ENCODE measurements around the gene CXorf49.
A peak's percentile ranks its signal among the peaks of the same experiment; 100 is the strongest.
"Not testable (repeated sequence)": the region's sequence is repeated elsewhere in the genome, so short reads cannot be mapped to it uniquely, and the experiment has no call there.

The CXorf49 gene

DNA sequence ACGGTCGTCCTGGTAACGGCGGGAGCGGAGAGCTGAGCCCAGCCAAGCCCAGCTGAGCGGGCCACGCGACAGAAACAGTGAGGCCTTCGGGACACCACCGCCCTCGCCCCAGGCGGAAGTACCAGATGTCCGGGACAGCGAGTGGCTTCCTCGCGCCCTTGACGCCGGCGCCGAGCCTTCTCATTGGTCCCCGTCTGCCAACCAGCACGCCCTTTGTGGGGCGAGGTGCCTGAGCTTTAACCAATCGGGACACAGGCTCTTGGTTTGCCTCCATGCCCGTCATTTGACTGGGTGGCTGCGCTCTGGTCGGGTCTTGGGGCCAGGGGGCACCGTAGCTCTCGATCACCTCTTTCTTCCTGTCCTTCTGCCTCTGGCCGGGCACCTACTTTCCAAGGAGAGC lies at the start of gene CXorf49:
CXorf49 (minus strand) TSS at position 101 of the 400 bp plus-strand sequence. CDS start 134 bp downstream, outside the sequence.
- intact Hi-C loops (cut with DNase I); DNase-seq: not testable (repeated sequence)

DNA sequence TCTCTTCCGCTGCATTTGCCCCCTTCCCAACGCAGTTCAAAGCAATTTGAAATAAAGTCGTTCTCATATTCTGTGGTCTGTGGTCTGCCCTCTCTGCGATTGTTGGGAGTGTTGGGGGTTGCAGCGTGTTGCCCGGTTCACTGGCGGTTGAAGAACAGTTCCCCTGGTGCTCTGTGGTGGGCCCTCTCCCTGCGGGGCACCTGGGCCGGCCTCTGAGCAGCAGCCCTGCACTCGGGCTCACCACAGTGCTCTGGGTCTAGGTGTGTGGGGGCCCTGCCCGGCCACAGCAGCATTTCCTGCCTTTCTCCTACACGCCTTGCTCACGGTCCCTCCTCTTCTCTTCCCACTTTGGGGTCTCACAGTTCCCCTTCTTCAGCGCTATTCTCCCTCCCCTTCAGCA lies 49.0 kb upstream of the CXorf49 start:
- DNase-seq; intact Hi-C loops (cut with DNase I): not testable (repeated sequence)

DNA sequence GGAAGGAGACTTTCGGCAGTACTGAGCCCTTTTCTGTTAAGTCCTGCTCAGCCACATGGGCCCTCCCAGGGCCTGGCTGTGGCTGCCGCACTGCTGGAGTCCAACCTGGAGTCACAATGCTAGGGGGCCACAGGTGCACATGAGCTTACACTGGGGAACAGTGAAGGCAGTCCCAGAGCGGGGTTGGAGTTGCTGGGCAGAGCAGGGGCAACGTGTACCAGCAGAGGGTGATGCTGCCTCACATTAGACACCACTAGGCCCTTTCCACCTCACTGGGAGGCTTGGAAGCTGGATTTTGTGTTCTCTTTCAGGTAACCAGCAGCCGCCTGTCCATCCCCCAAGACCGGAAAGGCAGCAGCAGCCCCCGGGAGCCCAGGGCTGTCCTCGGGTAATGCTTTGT lies 47.5 kb upstream of the CXorf49 start:
- intact Hi-C loops (cut with DNase I); DNase-seq: not testable (repeated sequence)

DNA sequence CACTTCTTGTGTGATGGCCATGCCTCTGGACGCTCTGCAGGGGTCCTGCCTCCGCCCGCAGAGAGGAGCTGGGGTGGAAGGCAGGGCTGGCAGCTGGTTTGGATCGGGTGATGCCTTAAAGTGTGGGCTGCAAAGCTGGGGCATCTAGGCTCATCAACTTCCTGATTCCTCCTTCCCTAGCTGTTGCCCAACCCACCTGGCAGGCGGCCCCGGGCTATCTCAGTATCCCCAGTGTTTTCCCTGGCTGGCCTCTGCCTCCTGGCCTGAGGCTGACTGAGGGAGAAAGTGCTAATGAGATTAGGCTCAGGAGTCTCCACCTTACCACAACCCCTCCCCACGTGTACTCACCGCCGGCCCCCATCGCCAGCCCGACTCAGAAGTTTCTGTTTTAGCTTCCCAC lies 46.7 kb upstream of the CXorf49 start:
- intact Hi-C loops (cut with DNase I); DNase-seq: not testable (repeated sequence)

DNA sequence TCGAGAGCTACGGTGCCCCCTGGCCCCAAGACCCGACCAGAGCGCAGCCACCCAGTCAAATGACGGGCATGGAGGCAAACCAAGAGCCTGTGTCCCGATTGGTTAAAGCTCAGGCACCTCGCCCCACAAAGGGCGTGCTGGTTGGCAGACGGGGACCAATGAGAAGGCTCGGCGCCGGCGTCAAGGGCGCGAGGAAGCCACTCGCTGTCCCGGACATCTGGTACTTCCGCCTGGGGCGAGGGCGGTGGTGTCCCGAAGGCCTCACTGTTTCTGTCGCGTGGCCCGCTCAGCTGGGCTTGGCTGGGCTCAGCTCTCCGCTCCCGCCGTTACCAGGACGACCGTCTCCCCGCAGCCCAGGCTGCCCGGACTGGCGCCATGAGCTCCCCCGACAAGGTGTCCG lies 45.0 kb upstream of the CXorf49 start, which contains the start of gene CXorf49B:
CXorf49B (plus strand) TSS at position 301 of the 400 bp plus-strand sequence; CDS start at position 376, 75 bp downstream.
- DNase-seq; intact Hi-C loops (cut with DNase I): not testable (repeated sequence)

DNA sequence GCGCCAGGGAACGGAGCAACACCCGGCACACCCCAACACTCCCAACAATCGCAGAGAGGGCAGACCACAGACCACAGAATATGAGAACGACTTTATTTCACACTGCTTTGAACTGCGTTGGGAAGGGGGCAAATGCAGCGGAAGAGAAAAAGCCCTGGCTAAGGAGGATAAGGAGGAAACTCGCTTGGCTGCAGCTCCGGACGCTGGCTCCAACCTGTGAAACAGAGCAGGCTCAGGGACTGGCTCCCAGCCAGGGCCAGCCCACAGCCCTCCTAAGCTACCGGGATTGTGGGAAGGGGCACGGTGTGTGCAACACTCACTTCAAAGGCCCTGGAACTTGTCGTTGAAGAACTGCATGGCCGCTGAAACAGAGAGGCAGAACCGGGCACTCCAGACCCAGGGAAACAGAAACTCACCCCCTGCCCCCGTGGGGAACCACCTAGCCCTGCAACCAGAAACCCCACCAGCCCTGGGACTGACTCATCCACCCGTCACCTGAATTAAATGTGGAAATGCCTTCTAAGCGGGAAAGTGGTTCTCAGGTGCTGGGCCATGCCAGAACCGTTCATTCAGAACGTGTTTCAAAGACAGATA lies 42.7 kb upstream of the CXorf49 start:
- intact Hi-C loops (cut with DNase I): not testable (repeated sequence)

DNA sequence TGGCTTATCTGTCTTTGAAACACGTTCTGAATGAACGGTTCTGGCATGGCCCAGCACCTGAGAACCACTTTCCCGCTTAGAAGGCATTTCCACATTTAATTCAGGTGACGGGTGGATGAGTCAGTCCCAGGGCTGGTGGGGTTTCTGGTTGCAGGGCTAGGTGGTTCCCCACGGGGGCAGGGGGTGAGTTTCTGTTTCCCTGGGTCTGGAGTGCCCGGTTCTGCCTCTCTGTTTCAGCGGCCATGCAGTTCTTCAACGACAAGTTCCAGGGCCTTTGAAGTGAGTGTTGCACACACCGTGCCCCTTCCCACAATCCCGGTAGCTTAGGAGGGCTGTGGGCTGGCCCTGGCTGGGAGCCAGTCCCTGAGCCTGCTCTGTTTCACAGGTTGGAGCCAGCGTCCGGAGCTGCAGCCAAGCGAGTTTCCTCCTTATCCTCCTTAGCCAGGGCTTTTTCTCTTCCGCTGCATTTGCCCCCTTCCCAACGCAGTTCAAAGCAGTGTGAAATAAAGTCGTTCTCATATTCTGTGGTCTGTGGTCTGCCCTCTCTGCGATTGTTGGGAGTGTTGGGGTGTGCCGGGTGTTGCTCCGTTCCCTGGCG lies 2.3 kb upstream of the CXorf49 start:
- intact Hi-C loops (cut with DNase I): not testable (repeated sequence)

More for the DNA sequence above, 42.7 kb upstream of the CXorf49 start:
- DNase-seq: not testable (repeated sequence)

DNA sequence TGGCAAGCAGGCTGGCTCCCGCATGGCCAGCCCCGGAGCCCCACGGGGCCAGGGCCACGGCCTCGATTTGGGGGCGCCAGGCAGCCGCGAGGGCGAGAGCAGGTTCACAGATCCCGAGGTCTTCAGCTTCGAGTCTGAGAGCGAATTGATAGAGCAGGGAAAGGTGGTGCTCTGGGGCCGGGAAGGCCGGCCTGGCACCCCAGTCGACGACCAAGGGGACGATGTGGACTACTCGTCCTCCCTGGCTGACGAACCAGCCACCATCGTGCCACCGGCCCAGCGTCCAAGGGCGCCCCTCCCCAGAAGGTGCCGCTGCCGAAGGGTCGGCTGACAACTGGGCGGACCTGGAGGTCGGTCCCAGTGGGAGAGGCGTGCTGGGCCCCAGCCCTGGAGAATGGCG lies 1.1 kb upstream of the CXorf49 start:
- intact Hi-C loops (cut with DNase I): not testable (repeated sequence)
- DNase-seq: peak in 9 of 42 donors; percentile 0 to 19 (median 3)

More for the DNA sequence above, 2.3 kb upstream of the CXorf49 start:
- DNase-seq: not testable (repeated sequence)

DNA sequence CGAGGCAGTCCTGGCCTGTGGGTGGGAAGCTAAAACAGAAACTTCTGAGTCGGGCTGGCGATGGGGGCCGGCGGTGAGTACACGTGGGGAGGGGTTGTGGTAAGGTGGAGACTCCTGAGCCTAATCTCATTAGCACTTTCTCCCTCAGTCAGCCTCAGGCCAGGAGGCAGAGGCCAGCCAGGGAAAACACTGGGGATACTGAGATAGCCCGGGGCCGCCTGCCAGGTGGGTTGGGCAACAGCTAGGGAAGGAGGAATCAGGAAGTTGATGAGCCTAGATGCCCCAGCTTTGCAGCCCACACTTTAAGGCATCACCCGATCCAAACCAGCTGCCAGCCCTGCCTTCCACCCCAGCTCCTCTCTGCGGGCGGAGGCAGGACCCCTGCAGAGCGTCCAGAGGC lies 1.8 kb downstream of the CXorf49 start:
- intact Hi-C loops (cut with DNase I); DNase-seq: not testable (repeated sequence)

DNA sequence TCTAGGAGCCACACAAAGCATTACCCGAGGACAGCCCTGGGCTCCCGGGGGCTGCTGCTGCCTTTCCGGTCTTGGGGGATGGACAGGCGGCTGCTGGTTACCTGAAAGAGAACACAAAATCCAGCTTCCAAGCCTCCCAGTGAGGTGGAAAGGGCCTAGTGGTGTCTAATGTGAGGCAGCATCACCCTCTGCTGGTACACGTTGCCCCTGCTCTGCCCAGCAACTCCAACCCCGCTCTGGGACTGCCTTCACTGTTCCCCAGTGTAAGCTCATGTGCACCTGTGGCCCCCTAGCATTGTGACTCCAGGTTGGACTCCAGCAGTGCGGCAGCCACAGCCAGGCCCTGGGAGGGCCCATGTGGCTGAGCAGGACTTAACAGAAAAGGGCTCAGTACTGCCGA lies 2.5 kb downstream of the CXorf49 start:
- DNase-seq; intact Hi-C loops (cut with DNase I): not testable (repeated sequence)

DNA sequence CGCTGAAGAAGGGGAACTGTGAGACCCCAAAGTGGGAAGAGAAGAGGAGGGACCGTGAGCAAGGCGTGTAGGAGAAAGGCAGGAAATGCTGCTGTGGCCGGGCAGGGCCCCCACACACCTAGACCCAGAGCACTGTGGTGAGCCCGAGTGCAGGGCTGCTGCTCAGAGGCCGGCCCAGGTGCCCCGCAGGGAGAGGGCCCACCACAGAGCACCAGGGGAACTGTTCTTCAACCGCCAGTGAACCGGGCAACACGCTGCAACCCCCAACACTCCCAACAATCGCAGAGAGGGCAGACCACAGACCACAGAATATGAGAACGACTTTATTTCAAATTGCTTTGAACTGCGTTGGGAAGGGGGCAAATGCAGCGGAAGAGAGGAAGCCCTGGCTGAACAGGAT lies 4.0 kb downstream of the CXorf49 start:
- intact Hi-C loops (cut with DNase I); DNase-seq: not testable (repeated sequence)

DNA sequence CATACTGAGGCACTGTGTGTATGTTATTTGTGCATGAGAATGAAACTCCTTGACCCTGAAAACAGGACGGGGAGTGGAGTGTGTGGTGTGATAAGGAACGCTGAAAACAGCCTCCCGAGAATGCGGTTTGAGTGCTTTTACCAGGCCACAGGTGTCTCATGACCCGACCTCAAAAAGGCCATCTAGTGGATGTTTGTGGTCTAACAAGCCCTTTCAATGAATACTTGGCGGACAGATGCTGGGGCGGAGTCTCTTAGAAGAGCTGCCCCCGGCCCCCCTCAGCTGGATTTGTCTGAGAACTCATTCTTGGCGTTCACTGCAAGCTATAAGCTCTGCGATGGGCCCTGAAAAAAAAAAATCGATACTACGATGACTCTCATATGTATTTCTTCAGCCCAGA lies 15.2 kb downstream of the CXorf49 start:
- DNase-seq; intact Hi-C loops (cut with DNase I): not testable (repeated sequence)

DNA sequence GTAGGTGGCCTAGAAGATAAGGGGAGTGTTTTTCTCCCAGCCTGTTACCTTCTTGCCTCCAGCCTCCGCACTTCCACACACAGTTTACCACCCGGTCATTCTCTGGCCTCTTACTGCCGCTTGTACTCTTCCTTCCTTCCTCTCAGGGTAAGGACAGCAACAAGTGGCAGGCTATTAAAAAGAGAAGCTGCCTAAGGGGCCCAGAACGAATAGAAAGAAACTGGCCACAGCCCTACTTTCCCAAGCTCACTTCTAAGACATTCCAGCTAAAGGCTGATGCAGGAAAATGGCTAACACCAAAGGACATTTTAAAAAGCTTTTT lies 19.1 kb downstream of the CXorf49 start:
- intact Hi-C loops (cut with DNase I); DNase-seq: not testable (repeated sequence)

DNA sequence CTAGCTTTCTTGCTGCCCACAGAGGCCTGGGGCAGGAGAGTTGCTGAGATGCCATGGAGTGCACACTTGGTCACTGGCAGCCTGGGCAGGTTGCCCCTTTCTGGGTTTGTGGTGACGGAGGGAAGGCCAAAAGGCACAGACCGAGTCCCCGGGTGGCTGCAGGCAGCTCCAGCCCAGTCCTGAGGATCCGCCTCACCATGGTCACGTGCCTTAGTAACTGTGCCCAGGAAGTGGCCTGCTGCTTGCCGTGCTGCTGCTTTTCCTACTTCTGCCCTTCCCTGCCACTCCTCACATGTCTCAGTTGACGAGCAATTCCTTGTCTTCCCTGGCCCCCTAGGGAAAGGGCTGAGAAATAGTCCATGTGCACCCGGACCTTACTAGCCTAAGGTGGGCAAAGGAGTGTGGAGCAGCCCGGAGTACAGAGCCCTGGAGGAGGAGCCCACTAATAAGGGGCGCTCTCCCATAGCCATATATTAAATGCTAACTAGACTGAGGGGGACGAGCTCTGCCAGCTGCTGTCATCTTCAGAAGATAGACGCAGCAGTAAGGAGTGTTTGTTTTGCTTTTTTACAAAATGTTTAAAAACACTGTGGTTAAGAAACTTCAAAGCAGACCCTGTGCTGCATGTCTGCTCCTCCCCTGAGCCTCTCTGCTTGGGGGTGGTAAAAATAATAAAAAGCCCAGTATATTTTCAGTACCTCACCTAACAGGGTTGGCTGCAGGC lies 19.6 kb downstream of the CXorf49 start:
- intact Hi-C loops (cut with DNase I); DNase-seq: not testable (repeated sequence)

DNA sequence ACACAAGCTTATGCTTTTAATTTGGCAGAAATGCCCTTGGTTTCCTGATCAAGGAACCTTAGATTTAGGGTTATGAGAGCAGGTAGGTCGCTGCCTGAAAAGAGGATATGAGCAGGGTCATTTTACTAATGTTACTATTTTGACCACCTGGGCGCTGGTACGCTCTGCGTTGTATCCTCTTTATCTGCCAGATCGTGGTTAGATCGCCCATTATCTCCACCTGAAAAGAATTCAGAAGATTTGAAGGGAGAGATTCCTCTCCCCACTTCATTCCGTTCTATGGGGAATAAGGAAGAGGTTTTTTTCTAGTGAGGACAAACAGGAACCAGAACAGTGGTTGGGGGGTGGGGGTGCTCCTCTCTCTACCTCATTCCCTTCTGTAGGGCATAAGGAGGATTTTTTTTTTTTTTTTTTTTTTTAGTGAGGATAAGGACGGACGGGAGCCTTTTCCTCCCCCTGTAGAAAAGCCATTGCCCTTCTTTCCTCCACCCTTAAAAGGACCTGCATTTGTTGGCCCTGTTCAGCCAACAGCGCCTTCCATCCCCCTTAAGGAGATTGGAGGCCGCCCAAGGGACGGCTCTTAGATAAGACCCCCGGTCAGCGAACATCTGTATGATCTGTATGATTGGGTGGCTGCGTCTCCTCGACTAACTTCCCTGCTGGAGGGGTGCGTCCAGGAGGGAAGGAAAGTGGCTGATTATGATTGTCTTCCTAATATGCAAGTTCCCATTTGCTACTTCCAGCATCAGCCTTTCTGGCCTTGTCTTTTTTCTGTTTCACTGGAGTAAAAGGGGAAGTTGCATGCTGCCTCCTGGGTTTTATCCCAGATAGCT lies 20.4 kb downstream of the CXorf49 start:
- DNase-seq; intact Hi-C loops (cut with DNase I): not testable (repeated sequence)

DNA sequence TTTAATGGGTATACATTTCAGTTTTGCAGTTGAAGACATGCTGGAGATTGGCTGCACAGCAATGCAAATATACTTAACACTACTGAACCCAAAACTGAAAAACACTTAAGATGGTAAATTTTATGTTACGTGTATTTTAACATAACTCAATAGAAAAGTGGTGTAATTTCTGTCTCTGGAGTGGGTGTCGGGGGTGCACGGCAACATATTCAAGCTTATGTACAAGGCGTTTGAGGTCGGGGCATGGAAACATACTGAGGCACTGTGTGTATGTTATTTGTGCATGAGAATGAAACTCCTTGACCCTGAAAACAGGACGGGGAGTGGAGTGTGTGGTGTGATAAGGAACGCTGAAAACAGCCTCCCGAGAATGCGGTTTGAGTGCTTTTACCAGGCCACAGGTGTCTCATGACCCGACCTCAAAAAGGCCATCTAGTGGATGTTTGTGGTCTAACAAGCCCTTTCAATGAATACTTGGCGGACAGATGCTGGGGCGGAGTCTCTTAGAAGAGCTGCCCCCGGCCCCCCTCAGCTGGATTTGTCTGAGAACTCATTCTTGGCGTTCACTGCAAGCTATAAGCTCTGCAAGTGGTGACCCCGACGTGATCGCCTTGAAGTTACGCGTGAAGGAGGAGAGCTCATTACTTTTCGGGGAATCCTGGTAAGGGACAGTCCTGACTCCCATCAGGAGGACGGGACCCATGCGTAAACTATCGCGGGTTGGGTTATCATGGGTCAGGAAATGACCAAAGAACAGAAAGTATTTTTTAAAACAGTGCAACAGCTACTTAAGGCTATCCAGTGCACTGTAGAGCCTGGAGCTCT lies 21.2 kb downstream of the CXorf49 start:
- intact Hi-C loops (cut with DNase I); DNase-seq: not testable (repeated sequence)

DNA sequence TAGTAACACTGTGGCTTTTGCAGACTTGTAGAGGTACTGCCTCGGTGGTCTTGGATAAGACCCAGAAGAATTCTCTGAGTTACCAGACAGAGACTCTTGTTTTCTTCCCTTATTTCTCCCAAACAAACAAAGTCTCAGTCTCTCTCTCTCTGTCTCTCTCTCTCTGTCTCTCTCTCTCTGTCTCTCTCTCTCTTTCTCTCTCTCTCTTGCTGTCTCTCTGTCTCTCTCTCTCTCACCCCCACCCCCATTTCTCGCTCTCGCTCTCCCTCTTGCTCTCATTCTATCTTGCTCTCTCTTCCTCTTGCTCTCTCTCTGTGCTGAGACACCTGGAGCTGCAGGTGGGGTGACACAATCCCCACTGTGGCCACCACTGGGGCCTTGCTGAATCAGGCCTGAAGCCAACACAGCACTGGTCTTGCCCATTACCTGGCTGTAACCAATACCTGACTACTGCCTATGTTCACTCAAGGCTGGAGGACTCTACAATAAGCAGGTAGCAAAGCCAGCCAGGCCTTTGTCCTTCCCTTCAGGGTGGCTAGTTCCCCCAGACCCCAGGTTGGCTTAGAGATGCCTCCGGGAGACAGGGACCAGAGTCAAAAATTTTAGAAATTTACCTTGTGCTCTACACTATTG lies 38.4 kb downstream of the CXorf49 start:
- peak in 2 of 42 donors; percentile 11 for DNase-seq
- intact Hi-C loops (cut with DNase I): no loop called here

DNA sequence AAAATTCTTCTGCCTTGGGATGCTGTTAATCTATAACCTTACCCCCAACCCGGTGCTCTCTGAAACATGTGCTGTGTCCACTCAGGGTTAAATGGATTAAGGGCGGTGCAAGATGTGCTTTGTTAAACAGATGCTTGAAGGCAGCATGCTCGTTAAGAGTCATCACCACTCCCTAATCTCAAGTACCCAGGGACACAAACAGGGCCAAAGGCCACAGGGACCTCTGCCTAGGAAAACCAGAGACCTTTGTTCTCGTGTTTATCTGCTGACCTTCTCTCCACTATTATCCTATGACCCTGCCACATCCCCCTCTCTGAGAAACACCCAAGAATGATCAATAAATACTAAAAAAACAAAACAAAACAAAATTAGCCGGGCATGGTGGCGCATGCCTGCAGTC lies 40.9 kb downstream of the CXorf49 start:
- DNase-seq; intact Hi-C loops (cut with DNase I): not testable (repeated sequence)
